K562 (cell line): ENCODE results near the gene MBD6. TPM values are rescaled to one million over a fixed set of nuclear protein-coding genes. Genes with fewer than 3 reads are reported as not detected.

Experiments
- ATAC-seq: fragments of 200-7000 bp; cut with Tn5 transposase; 3 replicates; pipeline ENCODE4 v1.9.1; 2020; ENCODE audit warnings: moderate library complexity
- BruUV-seq: library from RNA; stranded (reverse); fragments of 400-500 nt; replicated peaks from 2 replicates; lab custom pipeline; 2021; lab: Mats Ljungman, UMichigan
- CTCF ChIA-PET: fragments of 300-600 bp; formaldehyde crosslinking; extraction: SDS; loops from one replicate; lab custom pipeline; 2021; ENCODE audit warnings: low intra/inter-chr PET ratio; lab: Yijun Ruan, JAX
- POLR2A ChIA-PET: fragments of 300-600, 350-650 bp; sonication (Branson Sonifier 250); formaldehyde crosslinking; extraction: SDS; loops from one replicate; lab custom pipeline; 2021; ENCODE audit warnings: antibody characterized with exemption, inconsistent platforms; lab: Yijun Ruan, JAX
- DNase-seq, 4 experiments: peaks; one replicate each; pipeline versions ENCODE4 v3.0.0 to v3.0.0-alpha.2; 2011 to 2018; ENCODE audit warnings: low spot score in 3 of 4, mixed read lengths in 3 of 4; ENCODE audit errors: extremely low read depth in 1 of 4
- FAIRE-seq: peaks from 2 replicates; lab custom pipeline; 2011; peaks lifted over from hg19 to GRCh38; lab: Jason Lieb, UNC
- H2AFZ ChIP-seq: 2 replicates; pipeline ENCODE4 v1.6.0; 2011; ENCODE audit warnings: low read depth, low read length, control low read depth, inconsistent platforms
- H3K27ac ChIP-seq: fragments of 200-600 bp; 3 replicates; pipeline ENCODE4 v1.8.0; 2011; ENCODE audit warnings: low read depth, mild to moderate bottlenecking, control low read depth, inconsistent platforms, low read length, moderate library complexity, mixed read lengths; ENCODE audit errors: extremely low read depth
- H3K27me3 ChIP-seq, 2 experiments: fragments of 300-600 bp in 1 of 2; 2 replicates in 1 of 2; 3 replicates in 1 of 2; pipeline versions ENCODE4 v1.6.0 to v1.8.0; 2011; ENCODE audit warnings: inconsistent platforms in 2 of 2, low read length in 2 of 2, mild to moderate bottlenecking in 1 of 2, mixed read lengths in 1 of 2, moderate library complexity in 1 of 2; ENCODE audit not compliant: control insufficient read depth in 2 of 2, insufficient read depth in 2 of 2
- H3K36me3 ChIP-seq: fragments of 300-600 bp; 3 replicates; pipeline ENCODE4 v1.8.0; 2011; ENCODE audit warnings: mild to moderate bottlenecking, low read length, inconsistent platforms; ENCODE audit not compliant: control insufficient read depth, insufficient read depth
- H3K4me1 ChIP-seq, 2 experiments: fragments of 200-600 bp in 1 of 2; replicated peaks in 1 of 2; 2 replicates in 1 of 2; 3 replicates in 1 of 2; pipeline versions ENCODE4 v1.5.1 to v1.8.0; 2011; ENCODE audit warnings: inconsistent platforms in 2 of 2, low read length in 2 of 2, mild to moderate bottlenecking in 1 of 2, mixed read lengths in 1 of 2, moderate library complexity in 1 of 2; ENCODE audit not compliant: control insufficient read depth in 2 of 2, insufficient read depth in 2 of 2
- H3K4me2 ChIP-seq: 2 replicates; pipeline ENCODE4 v1.6.1; 2011; ENCODE audit warnings: low read length, control low read depth, inconsistent platforms, mixed read lengths; ENCODE audit not compliant: insufficient read depth
- H3K4me3 ChIP-seq: fragments of 200-600 bp; sonication (generic), shearing (Covaris generic); 2 replicates; pipeline ENCODE4 v1.5.1; 2016; ENCODE audit warnings: control low read depth, inconsistent platforms
- H3K79me2 ChIP-seq: fragments of 200-600 bp; 3 replicates; pipeline ENCODE4 v1.8.0; 2011; ENCODE audit warnings: low read length, inconsistent platforms; ENCODE audit not compliant: control insufficient read depth, insufficient read depth
- H3K9ac ChIP-seq, 2 experiments: 2 replicates each; pipeline versions ENCODE4 v1.6.0 to v1.6.1; 2011; ENCODE audit warnings: low read depth in 2 of 2, low read length in 2 of 2, control low read depth in 1 of 2, inconsistent platforms in 1 of 2, mild to moderate bottlenecking in 1 of 2, mixed read lengths in 1 of 2; ENCODE audit not compliant: insufficient read depth in 1 of 2
- H3K9me1 ChIP-seq: one replicate; pipeline ENCODE4 v1.6.0; 2011; ENCODE audit warnings: inconsistent platforms, mild to moderate bottlenecking, low read length, moderate library complexity; ENCODE audit not compliant: control insufficient read depth, insufficient read depth
- H3K9me3 ChIP-seq: replicated peaks from 2 replicates; pipeline ENCODE4 v1.5.1; 2011; ENCODE audit warnings: low read depth, low read length, inconsistent platforms; ENCODE audit not compliant: control insufficient read depth, insufficient read depth
- H4K20me1 ChIP-seq: replicated peaks from 2 replicates; pipeline ENCODE4 v1.6.1; 2011; ENCODE audit warnings: low read length, inconsistent platforms, mixed read lengths; ENCODE audit not compliant: control insufficient read depth, insufficient read depth
- EWSR1 ChIP-seq: fragments of 450-650 bp; IDR thresholded peaks from 2 replicates; pipeline ENCODE4 v1.6.1; 2018; ENCODE audit warnings: borderline replicate concordance, mild to moderate bottlenecking, low read depth, moderate library complexity; ENCODE audit not compliant: partially characterized antibody
- IRF2 ChIP-seq: sonication (generic); formaldehyde crosslinking; IDR thresholded peaks from 2 replicates; pipeline ENCODE4 v1.8.1; 2022; ENCODE audit warnings: mild to moderate bottlenecking, missing genetic modification reagents
- POLR2G ChIP-seq: fragments of 200-400 bp; formaldehyde crosslinking; IDR thresholded peaks from 2 replicates; pipeline ENCODE4 v1.6.1; 2017; ENCODE audit warnings: low read depth, mild to moderate bottlenecking, antibody characterized with exemption, low read length, moderate library complexity
- PTTG1 ChIP-seq: fragments of 450-650 bp; IDR thresholded peaks from 2 replicates; pipeline ENCODE4 v1.6.1; 2016; ENCODE audit warnings: low read depth, mild to moderate bottlenecking, missing genetic modification characterization, missing compliant biosample characterization
- SIRT6 ChIP-seq: IDR thresholded peaks from one replicate; pipeline ENCODE4 v1.6.1; 2012; ENCODE audit warnings: low read depth, mild to moderate bottlenecking, control low read depth, inconsistent platforms, low read length, moderate library complexity
- SLC30A9 ChIP-seq: fragments of 250-450 bp; sonication (Bioruptor Pico); IDR thresholded peaks from 2 replicates; pipeline ENCODE4 v1.8.0; 2022; ENCODE audit warnings: mild to moderate bottlenecking, moderate library complexity
- ZNF184 ChIP-seq: sonication (generic); formaldehyde crosslinking; IDR thresholded peaks from 2 replicates; pipeline ENCODE4 v1.5.0; 2020; ENCODE audit warnings: missing genetic modification reagents
- WGBS: fragments of 100-300 bp; shearing (Covaris generic); methylation state at CpG from one replicate; pipeline ENCODE4 v1.1.6; 2016; ENCODE audit warnings: low coverage, mixed read lengths; ENCODE audit not compliant: insufficient coverage; ENCODE audit errors: missing lambda C conversion rate; 5-methylcytosine and 5-hydroxymethylcytosine counted together
- in situ Hi-C: fragments of 300-500 bp; cut with MboI; formaldehyde crosslinking; loops from 4 replicates; pipeline ENCODE4 v1.15.0; 2018; ENCODE audit warnings: inconsistent platforms, mixed read lengths
- intact Hi-C: fragments of 100-400 bp; cut with micrococcal nuclease; formaldehyde crosslinking; loops from 2 replicates; pipeline ENCODE4 v1.14.2; 2022
- polyA plus RNA-seq, 8 experiments: library from polyadenylated mRNA; depleted of rRNA in 4 of 8; stranded (reverse) in 5 of 8; unstranded in 3 of 8; fragments of >200 nt; fragmentation: Nextera tagmentation in 2 of 8; fragmentation: Illumina TruSeq in 1 of 8; extraction: Ambion mirVana in 2 of 8; extraction: Trizol in 1 of 8; gene quantifications; 2 replicates each; pipeline versions ENCODE4 v1.2.1 to v1.2.3, GENCODE V29; 2011 to 2014; ENCODE audit warnings: inconsistent platforms in 1 of 8, missing spikeins in 1 of 8
- total RNA-seq, 7 experiments: library from RNA; depleted of rRNA in 6 of 7; stranded (reverse); fragments of >200 nt in 6 of 7; fragmentation: Illumina TruSeq in 2 of 7; extraction: Trizol in 2 of 7; gene quantifications; 2 replicates each; pipeline versions ENCODE4 v1.2.1 to v1.2.3, GENCODE V29; 2011 to 2021; ENCODE audit warnings: low replicate concordance in 1 of 7
- TF ChIP-seq, protein P1 (sequence below): sonication (generic); formaldehyde crosslinking; IDR thresholded peaks from 2 replicates; pipeline ENCODE4 v1.8.0; 2023; ENCODE audit warnings: missing genetic modification reagents, mild to moderate bottlenecking, borderline replicate concordance

The MBD6 gene
- total and polyA plus RNA-seq, 9 of the 15 experiments (the other 6 are each of a cell fraction or from before 2014, with no cell fraction given), result 2.0 to 54.8 (median 3.8) TPM

GRCh38 chr12:57568838-57569237 is 46.2 kb downstream of the MBD6 start:
- Histone ChIP-seq H3K9ac (no peak overlapping the region; a peak in 1 of 4 replicates), H3K9me3 (no peaks in the 10 kb centered on the region), H3K27ac (no peak overlapping the region), H3K4me3 (no peak overlapping the region), H2AFZ (no peak overlapping the region), H3K9me1 (no peaks in the 10 kb centered on the region), H3K4me1 (no peaks in the 10 kb centered on the region), H3K27me3 (no peaks in the 10 kb centered on the region), H3K36me3 (peaks cover 55% of the 10 kb centered on the region; the same call in 2 of the 3 replicates), H4K20me1 (no peaks in the 10 kb centered on the region), H3K79me2 (no peaks in the 10 kb centered on the region), H3K4me2 (no peak overlapping the region)
- WGBS, result 79% methylated on average over 6 of the region's 6 CpGs
- in situ Hi-C loops, result no loop called here
- no peak for FAIRE-seq
- ChIA-PET POLR2A (interaction anchor here (0.6 kb wide), 2 partner anchors 105 to 231 kb away, joined by 3 read pairs; no protein-coding TSS in a partner anchor), CTCF (no interaction called here)
- BruUV-seq, result no TSS peak
- TF ChIP-seq ZNF184 (CRISPR knock-in tag), result no peak
- TF ChIP-seq IRF2 (CRISPR knock-in tag), result 0 out of 2 replicates have a peak, but pooled peaks have one; percentile 22
- DNase-seq, result no peak
- no peak for ATAC-seq
- intact Hi-C loops, result no loop called here

DNA sequence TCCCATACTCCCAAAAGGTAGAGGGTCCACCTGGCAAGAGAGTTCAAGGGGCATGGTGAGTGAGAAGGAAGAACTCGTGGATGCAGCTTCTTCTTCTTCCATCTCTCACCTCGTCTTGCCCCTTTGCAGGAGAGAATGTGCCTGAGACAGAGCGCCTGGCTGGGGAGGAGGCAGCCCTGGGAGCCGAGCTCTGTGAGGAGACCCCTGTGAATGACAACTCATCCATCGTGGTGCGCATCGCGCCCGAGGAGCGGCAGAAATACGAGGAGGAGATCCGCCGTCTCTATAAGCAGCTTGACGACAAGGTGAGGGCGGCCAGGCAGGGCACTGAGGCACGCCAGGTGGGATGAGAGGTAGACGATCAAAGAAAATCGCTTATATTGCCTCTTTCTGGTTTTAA is 47.2 kb downstream of the MBD6 start:
- intact Hi-C loops, result no loop called here
- ATAC-seq (no peak), FAIRE-seq (no peak), DNase-seq (no peak)
- H3K4me3 ChIP-seq, result no peak overlapping the region
- no peaks in the 10 kb centered on the region for H3K4me1 ChIP-seq
- H3K36me3 ChIP-seq, result peaks cover 47% of the 10 kb centered on the region; the same call in 2 of the 3 replicates
- H3K27me3 ChIP-seq, result no peaks in the 10 kb centered on the region
- no peaks in the 10 kb centered on the region for H3K79me2 ChIP-seq
- no peak overlapping the region for H3K4me2 ChIP-seq
- in situ Hi-C loops, result no loop called here
- H3K9me1 ChIP-seq, result no peaks in the 10 kb centered on the region
- no peak for TF ChIP-seq SIRT6
- no peak for TF ChIP-seq SLC30A9 (CRISPR knock-in tag)
- no peak for TF ChIP-seq PTTG1 (tag)
- TF ChIP-seq, protein P1, sequence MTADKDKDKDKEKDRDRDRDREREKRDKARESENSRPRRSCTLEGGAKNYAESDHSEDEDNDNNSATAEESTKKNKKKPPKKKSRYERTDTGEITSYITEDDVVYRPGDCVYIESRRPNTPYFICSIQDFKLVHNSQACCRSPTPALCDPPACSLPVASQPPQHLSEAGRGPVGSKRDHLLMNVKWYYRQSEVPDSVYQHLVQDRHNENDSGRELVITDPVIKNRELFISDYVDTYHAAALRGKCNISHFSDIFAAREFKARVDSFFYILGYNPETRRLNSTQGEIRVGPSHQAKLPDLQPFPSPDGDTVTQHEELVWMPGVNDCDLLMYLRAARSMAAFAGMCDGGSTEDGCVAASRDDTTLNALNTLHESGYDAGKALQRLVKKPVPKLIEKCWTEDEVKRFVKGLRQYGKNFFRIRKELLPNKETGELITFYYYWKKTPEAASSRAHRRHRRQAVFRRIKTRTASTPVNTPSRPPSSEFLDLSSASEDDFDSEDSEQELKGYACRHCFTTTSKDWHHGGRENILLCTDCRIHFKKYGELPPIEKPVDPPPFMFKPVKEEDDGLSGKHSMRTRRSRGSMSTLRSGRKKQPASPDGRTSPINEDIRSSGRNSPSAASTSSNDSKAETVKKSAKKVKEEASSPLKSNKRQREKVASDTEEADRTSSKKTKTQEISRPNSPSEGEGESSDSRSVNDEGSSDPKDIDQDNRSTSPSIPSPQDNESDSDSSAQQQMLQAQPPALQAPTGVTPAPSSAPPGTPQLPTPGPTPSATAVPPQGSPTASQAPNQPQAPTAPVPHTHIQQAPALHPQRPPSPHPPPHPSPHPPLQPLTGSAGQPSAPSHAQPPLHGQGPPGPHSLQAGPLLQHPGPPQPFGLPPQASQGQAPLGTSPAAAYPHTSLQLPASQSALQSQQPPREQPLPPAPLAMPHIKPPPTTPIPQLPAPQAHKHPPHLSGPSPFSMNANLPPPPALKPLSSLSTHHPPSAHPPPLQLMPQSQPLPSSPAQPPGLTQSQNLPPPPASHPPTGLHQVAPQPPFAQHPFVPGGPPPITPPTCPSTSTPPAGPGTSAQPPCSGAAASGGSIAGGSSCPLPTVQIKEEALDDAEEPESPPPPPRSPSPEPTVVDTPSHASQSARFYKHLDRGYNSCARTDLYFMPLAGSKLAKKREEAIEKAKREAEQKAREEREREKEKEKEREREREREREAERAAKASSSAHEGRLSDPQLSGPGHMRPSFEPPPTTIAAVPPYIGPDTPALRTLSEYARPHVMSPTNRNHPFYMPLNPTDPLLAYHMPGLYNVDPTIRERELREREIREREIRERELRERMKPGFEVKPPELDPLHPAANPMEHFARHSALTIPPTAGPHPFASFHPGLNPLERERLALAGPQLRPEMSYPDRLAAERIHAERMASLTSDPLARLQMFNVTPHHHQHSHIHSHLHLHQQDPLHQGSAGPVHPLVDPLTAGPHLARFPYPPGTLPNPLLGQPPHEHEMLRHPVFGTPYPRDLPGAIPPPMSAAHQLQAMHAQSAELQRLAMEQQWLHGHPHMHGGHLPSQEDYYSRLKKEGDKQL (CRISPR knock-in tag), result no peak
- TF ChIP-seq POLR2G, result 0 out of 2 replicates have a peak, but pooled peaks have one; percentile 15
- no peak for TF ChIP-seq EWSR1
- no peak overlapping the region for H2AFZ ChIP-seq
- no TSS peak for BruUV-seq
- no peaks in the 10 kb centered on the region for H3K9me3 ChIP-seq
- no peaks in the 10 kb centered on the region for H4K20me1 ChIP-seq
- POLR2A ChIA-PET, result no interaction called here
- H3K9ac ChIP-seq, result 0 out of 4 replicates have a peak overlapping the region, but pooled peaks of 1 of the 2 experiments have one; percentile 33
- 86% methylated on average over 18 of the region's 18 CpGs for WGBS
- CTCF ChIA-PET, result no interaction called here
- H3K27ac ChIP-seq, result no peak overlapping the region
